A673 (cell line): ENCODE measurements around the gene HIGD2A.

Experiments
- CTCF ChIP-seq: fragments of 300-800, 200-600 bp; sonication (generic); conservative IDR thresholded peaks from 2 replicates; pipeline ENCODE4 v1.5.1; 2017; ENCODE audit warnings: low read depth, mild to moderate bottlenecking, antibody characterized with exemption, low read length, moderate library complexity, mixed read lengths
- EZH2 ChIP-seq: fragments of 200-600 bp; sonication (generic); IDR thresholded peaks from 2 replicates; pipeline ENCODE4 v1.6.1; 2017; ENCODE audit warnings: borderline replicate concordance, low read depth, mild to moderate bottlenecking, mixed read lengths, antibody characterized with exemption, low read length; ENCODE audit not compliant: poor library complexity, severe bottlenecking

DNA sequence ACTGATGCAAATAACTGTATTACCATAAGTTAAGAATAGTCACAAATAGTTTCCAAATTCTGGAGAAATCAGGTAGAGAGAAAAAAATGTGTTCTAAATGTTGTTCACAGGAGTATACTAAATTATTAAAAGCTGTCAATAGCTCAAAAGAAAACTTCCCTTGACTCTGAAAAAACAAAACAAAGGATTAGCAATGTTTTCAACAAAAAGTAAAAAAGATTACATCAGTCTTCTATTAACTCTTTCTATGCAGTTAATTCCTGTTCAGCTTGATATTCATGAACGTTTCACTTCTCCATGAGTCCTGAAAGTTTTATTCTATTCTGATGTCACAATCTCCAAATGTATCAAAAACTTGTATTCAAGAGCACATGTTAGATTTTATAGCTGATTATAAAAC, 37.2 kb downstream of the HIGD2A start:
- TF ChIP-seq EZH2 (no peak), CTCF (no peak)
